Esophagus muscularis mucosa (tissue), 2 donors: ENCODE measurements around the gene PIP5K1B.

Source experiments
- EP300 ChIP-seq: sonication (generic); formaldehyde crosslinking; IDR thresholded peaks from one replicate; pipeline ENCODE4 v1.6.1; 2017; ENCODE audit warnings: antibody characterized with exemption
- POLR2A ChIP-seq: fragments of 450-650 bp; IDR thresholded peaks from one replicate; pipeline ENCODE4 v1.6.1; 2017; ENCODE audit warnings: antibody characterized with exemption, moderate library complexity, mild to moderate bottlenecking, low read depth

DNA sequence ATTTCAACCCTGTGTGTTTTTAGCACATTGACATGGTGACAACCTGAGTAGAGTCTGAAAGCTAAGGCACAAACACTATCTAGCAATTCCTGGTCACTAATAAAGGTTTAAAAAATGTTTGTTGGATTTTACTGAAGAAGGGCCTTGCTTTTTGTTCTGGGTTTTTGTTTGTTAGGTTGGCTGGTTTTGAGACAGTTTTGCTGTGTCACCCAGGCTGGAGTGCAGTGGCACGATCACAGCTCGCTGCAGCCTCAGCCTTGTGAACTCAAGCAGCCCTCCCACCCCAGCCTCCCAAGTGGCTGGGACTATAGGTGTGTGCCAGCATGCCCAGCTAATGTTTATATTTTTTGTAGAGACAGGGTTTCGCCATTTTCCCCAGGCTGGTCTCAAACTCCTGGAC is 269.9 kb downstream of the PIP5K1B start:
- TF ChIP-seq POLR2A (no peak), EP300 (no peak)
